ENCODE data around the gene GABRB1.

- TF ChIP-seq CTCF (IDR thresholded peaks at IDR 0.05) = no peak
- no peak for TF ChIP-seq EP300 (IDR thresholded peaks at IDR 0.05)
Measured at GRCh38 chr4:47410271-47410670, 378.9 kb downstream of the GABRB1 start.
